ENCODE results near the gene CR1. TPM values are rescaled to one million over a fixed set of nuclear protein-coding genes. Genes with fewer than 3 reads are reported as not detected.
A peak's percentile ranks its signal among the peaks of the same experiment; 100 is the strongest.
"Not testable (repeated sequence)": the region's sequence is repeated elsewhere in the genome, so short reads cannot be mapped to it uniquely, and the experiment has no call there.

CR1 gene
- total and polyA plus RNA-seq, 2 of the 8 experiments (the other 6 are each of a cell fraction or from before 2014, with no cell fraction given): 0.15 to 0.22 TPM

DNA sequence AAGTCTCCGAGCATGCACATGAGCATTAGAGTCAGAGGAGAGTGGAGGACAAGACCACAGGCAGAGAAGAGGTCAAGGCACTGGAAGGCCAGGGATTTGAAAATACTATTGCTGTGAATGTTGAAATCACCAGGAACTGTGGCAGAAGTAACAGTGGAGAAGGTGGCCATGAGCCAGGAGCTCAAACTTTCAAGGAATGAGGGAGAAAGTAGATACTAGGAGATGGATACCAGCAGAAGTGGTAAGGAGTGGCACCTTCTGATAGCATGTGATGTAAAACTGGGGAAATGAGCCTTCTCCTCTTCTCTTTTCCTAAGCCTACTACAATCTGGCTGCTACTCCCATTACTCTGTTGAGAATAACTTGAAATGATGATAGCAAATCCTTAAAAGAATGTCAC is 1.8 kb upstream of the CR1 start (continued):
- TF ChIP-seq, protein P1, sequence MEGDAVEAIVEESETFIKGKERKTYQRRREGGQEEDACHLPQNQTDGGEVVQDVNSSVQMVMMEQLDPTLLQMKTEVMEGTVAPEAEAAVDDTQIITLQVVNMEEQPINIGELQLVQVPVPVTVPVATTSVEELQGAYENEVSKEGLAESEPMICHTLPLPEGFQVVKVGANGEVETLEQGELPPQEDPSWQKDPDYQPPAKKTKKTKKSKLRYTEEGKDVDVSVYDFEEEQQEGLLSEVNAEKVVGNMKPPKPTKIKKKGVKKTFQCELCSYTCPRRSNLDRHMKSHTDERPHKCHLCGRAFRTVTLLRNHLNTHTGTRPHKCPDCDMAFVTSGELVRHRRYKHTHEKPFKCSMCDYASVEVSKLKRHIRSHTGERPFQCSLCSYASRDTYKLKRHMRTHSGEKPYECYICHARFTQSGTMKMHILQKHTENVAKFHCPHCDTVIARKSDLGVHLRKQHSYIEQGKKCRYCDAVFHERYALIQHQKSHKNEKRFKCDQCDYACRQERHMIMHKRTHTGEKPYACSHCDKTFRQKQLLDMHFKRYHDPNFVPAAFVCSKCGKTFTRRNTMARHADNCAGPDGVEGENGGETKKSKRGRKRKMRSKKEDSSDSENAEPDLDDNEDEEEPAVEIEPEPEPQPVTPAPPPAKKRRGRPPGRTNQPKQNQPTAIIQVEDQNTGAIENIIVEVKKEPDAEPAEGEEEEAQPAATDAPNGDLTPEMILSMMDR (IDR thresholded peaks at IDR 0.05; ENCODE audit: control extremely low read depth in 1 of 3, insufficient read depth in 1 of 3, low read depth in 1 of 3, low read length in 3 of 3): no peak
- no peak for TF ChIP-seq GABPA (IDR thresholded peaks at IDR 0.05; ENCODE audit: borderline replicate concordance, insufficient read depth, low read length)
- no peak for TF ChIP-seq SIX5 (IDR thresholded peaks at IDR 0.05; ENCODE audit: low read depth, low read length)

DNA sequence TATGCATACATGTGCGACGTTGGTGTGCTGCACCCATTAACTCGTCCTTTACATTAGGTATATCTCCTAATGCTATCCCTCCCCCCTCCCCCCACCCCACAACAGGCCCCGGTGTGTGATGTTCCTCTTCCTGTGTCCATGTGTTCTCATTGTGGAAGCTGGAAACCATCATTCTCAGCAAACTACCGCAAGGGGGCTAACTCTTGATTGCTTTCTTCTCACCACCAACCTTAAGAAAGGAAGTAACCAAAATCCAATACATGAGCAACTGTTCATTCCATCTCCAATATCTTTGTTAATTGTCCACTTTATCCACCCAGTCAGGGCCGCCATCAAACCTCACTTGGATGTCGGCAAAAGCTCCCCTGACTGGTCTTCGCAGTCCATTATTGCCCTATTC is 676 bp upstream of the CR1 start:
- H2BK12ac ChIP-seq (ENCODE audit: low read depth, low read length); H3K4ac ChIP-seq (replicated peaks; ENCODE audit: insufficient read length, low read depth, low read length); H3K9ac ChIP-seq (replicated peaks in 1 of 4; ENCODE audit: extremely low read depth in 1 of 4, low read depth in 3 of 4, low read length in 3 of 4); H3K56ac ChIP-seq (replicated peaks; ENCODE audit: insufficient read length, low read depth, low read length); FAIRE-seq; H2BK15ac ChIP-seq (ENCODE audit: low read length); H4K20me1 ChIP-seq (replicated peaks in 1 of 2; ENCODE audit: control insufficient read depth in 1 of 2, insufficient read depth in 2 of 2, low read length in 2 of 2); H3K79me2 ChIP-seq (ENCODE audit: control insufficient read depth in 1 of 2, insufficient read depth in 2 of 2, low read length in 2 of 2); H3K4me1 ChIP-seq (replicated peaks in 1 of 4; ENCODE audit: control insufficient read depth in 3 of 4, insufficient read depth in 4 of 4, low read length in 3 of 4); H4K91ac ChIP-seq (replicated peaks; ENCODE audit: insufficient read length, low read length); H3K79me1 ChIP-seq (ENCODE audit: low read depth, low read length); H3K36me3 ChIP-seq (ENCODE audit: control insufficient read depth in 2 of 4, insufficient read depth in 4 of 4, low read length in 3 of 4); H3K14ac ChIP-seq (ENCODE audit: insufficient read length); H2BK5ac ChIP-seq (ENCODE audit: low read depth, low read length); H4K8ac ChIP-seq (ENCODE audit: extremely low read depth, insufficient read depth, low read length); H3K23me2 ChIP-seq (ENCODE audit: low read depth, low read length); H3K27ac ChIP-seq (ENCODE audit: low read depth, low read length); H3K9me3 ChIP-seq (ENCODE audit: insufficient read depth in 2 of 2, low read depth in 1 of 2, low read length in 1 of 2); H2BK20ac ChIP-seq (ENCODE audit: low read length); H4K5ac ChIP-seq (ENCODE audit: insufficient read length, low read depth, low read length); H2BK120ac ChIP-seq (replicated peaks; ENCODE audit: low read depth, low read length); H3K18ac ChIP-seq (ENCODE audit: extremely low read depth, low read length); H2AFZ ChIP-seq (ENCODE audit: low read length); H3K23ac ChIP-seq (ENCODE audit: insufficient read length); H2AK5ac ChIP-seq (ENCODE audit: low read depth, low read length); DNase-seq (ENCODE audit: low read depth in 1 of 2, low spot score in 2 of 2): not testable (repeated sequence)
- Histone ChIP-seq H3K4me2 (ENCODE audit: insufficient read depth in 1 of 2, low read depth in 2 of 2, low read length in 2 of 2) (peak overlapping the region; percentile 94 to 95; a peak in 2 of 4 replicates), H3K27me3 (replicated peaks in 1 of 4; ENCODE audit: control insufficient read depth in 3 of 4, extremely low read depth in 1 of 4, insufficient read depth in 3 of 4, low read length in 3 of 4) (peaks cover 4 to 23% (median 19%) of the 10 kb centered on the region in 4 experiments; a peak in 6 of 7 replicates), H3K4me3 (ENCODE audit: extremely low read depth in 1 of 4, insufficient read depth in 2 of 4, low read depth in 3 of 4, low read length in 4 of 4) (peak overlapping the region in 2 of 4 experiments; percentile 65 to 83; a peak in 3 of 8 replicates)
- ChIA-PET POLR2A (ENCODE audit: partially characterized antibody) (interaction anchor here (0.5 to 2.1 kb wide), 6 partner anchors 16 to 302 kb away, joined by 3 to 7 read pairs (median 5); partner anchors contain the start of genes CD55 and CR2), CTCF (ENCODE audit: partially characterized antibody) (interaction anchor here (0.7 to 1.0 kb wide), 5 partner anchors 8 to 117 kb away, joined by 3 to 5 read pairs (median 3); no protein-coding TSS in a partner anchor)
- 86% methylated on average over 4 of the region's 8 CpGs; no CpG with 5 or more reads in 1 of the 2 experiments for WGBS, 2 experiments (ENCODE audit: extremely low coverage in 1 of 2, insufficient coverage in 1 of 2, insufficient read length in 1 of 2, insufficient replicate concordance in 2 of 2, low coverage in 1 of 2, low lambda C conversion rate in 2 of 2, missing lambda C conversion rate in 1 of 2)
